ENCODE results near the gene ROBO1.

DNA sequence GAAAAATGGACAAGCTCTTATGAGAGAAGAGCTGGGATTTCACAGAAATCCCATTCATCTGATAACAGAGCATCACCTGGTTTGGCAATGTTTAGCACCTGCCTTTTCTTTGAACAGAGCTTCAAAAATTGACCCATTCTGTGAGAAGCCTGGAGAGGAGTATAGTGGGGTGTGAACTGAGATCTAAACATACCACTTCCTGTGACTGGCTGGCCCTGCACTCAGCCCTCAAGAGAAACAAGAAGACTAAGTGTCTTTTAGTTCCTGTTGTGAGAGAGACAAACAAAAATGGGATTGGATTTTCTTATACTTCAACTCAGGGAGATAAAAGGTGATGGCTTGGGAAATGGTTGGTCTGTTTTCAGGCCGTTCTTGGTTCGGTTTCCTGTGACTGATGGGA lies 1060.2 kb downstream of the ROBO1 start:
- TF ChIP-seq, protein P1, sequence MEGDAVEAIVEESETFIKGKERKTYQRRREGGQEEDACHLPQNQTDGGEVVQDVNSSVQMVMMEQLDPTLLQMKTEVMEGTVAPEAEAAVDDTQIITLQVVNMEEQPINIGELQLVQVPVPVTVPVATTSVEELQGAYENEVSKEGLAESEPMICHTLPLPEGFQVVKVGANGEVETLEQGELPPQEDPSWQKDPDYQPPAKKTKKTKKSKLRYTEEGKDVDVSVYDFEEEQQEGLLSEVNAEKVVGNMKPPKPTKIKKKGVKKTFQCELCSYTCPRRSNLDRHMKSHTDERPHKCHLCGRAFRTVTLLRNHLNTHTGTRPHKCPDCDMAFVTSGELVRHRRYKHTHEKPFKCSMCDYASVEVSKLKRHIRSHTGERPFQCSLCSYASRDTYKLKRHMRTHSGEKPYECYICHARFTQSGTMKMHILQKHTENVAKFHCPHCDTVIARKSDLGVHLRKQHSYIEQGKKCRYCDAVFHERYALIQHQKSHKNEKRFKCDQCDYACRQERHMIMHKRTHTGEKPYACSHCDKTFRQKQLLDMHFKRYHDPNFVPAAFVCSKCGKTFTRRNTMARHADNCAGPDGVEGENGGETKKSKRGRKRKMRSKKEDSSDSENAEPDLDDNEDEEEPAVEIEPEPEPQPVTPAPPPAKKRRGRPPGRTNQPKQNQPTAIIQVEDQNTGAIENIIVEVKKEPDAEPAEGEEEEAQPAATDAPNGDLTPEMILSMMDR (IDR thresholded peaks at IDR 0.05): no peak
- no peak for TF ChIP-seq POLR2A (IDR thresholded peaks at IDR 0.05)
